ENCODE measurements around the gene SLC26A1. TPM values are rescaled to one million over a fixed set of nuclear protein-coding genes. Genes with fewer than 3 reads are reported as not detected.

The SLC26A1 gene
- total RNA-seq, 2 experiments from 2014 or later = 0.30 TPM; not detected in 1

GRCh38 chr4:985123-985830 lies 7.9 kb downstream of the SLC26A1 start:
- no peak overlapping the region for H2AFZ ChIP-seq (ENCODE audit: low read length)
- H3K4me3 ChIP-seq (ENCODE audit: low read depth, low read length, poor library complexity, severe bottlenecking) = no peak overlapping the region
- H3K9me3 ChIP-seq (ENCODE audit: low read length) = no peaks in the 10 kb centered on the region
- intact Hi-C loops (cut with micrococcal nuclease; ENCODE audit: unreplicated experiment) = loop anchor here (5.0 kb wide), 1 partner anchor 93 kb away; no protein-coding TSS in a partner anchor
- no peaks in the 10 kb centered on the region for H3K79me2 ChIP-seq (ENCODE audit: insufficient read depth, low read depth, low read length)
- TF ChIP-seq EZH2phosphoT487 (IDR thresholded peaks at IDR 0.05; ENCODE audit: borderline replicate concordance, low read depth, low read length) = no peak
- TF ChIP-seq, protein P1, sequence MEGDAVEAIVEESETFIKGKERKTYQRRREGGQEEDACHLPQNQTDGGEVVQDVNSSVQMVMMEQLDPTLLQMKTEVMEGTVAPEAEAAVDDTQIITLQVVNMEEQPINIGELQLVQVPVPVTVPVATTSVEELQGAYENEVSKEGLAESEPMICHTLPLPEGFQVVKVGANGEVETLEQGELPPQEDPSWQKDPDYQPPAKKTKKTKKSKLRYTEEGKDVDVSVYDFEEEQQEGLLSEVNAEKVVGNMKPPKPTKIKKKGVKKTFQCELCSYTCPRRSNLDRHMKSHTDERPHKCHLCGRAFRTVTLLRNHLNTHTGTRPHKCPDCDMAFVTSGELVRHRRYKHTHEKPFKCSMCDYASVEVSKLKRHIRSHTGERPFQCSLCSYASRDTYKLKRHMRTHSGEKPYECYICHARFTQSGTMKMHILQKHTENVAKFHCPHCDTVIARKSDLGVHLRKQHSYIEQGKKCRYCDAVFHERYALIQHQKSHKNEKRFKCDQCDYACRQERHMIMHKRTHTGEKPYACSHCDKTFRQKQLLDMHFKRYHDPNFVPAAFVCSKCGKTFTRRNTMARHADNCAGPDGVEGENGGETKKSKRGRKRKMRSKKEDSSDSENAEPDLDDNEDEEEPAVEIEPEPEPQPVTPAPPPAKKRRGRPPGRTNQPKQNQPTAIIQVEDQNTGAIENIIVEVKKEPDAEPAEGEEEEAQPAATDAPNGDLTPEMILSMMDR (conservative IDR thresholded peaks at IDR 0.05; ENCODE audit: low read length) = no peak
- DNase-seq (ENCODE audit: low spot score) = no peak
- H3K4me1 ChIP-seq (ENCODE audit: insufficient read depth, low read length, poor library complexity, severe bottlenecking) = no peaks in the 10 kb centered on the region
- H3K4me2 ChIP-seq (ENCODE audit: low read length) = peak overlapping the region; percentile 66; the same call in 1 of the 2 replicates
- no TSS peak for BruUV-seq (replicated peaks)
- H3K36me3 ChIP-seq (ENCODE audit: insufficient read depth, low read length) = no peaks in the 10 kb centered on the region
- no peaks in the 10 kb centered on the region for H4K20me1 ChIP-seq (ENCODE audit: insufficient read depth, low read length)
- H3K9me2 ChIP-seq (ENCODE audit: insufficient read depth, low read length) = no peaks in the 10 kb centered on the region
- H3K27ac ChIP-seq (ENCODE audit: low read depth, low read length, poor library complexity, severe bottlenecking) = no peak overlapping the region
- POLR2A ChIA-PET = no interaction called here
- CTCF ChIA-PET (ENCODE audit: unreplicated experiment) = no interaction called here

GRCh38 chr4:984336-985054 lies 8.7 kb downstream of the SLC26A1 start:
- Histone ChIP-seq H3K4me2 (ENCODE audit: low read length) (no peak overlapping the region), H3K9me2 (ENCODE audit: insufficient read depth, low read length) (no peaks in the 10 kb centered on the region), H2AFZ (ENCODE audit: low read length) (no peak overlapping the region), H3K9me3 (ENCODE audit: low read length) (no peaks in the 10 kb centered on the region), H4K20me1 (ENCODE audit: insufficient read depth, low read length) (no peaks in the 10 kb centered on the region), H3K36me3 (ENCODE audit: insufficient read depth, low read length) (no peaks in the 10 kb centered on the region), H3K4me3 (ENCODE audit: low read depth, low read length, poor library complexity, severe bottlenecking) (no peak overlapping the region), H3K27ac (ENCODE audit: low read depth, low read length, poor library complexity, severe bottlenecking) (no peak overlapping the region), H3K79me2 (ENCODE audit: insufficient read depth, low read depth, low read length) (no peaks in the 10 kb centered on the region), H3K4me1 (ENCODE audit: insufficient read depth, low read length, poor library complexity, severe bottlenecking) (no peaks in the 10 kb centered on the region)
- intact Hi-C loops (cut with micrococcal nuclease; ENCODE audit: unreplicated experiment) = loop anchor here (5.0 kb wide), 1 partner anchor 92 kb away; no protein-coding TSS in a partner anchor
- TF ChIP-seq, protein P1 (conservative IDR thresholded peaks at IDR 0.05; ENCODE audit: low read length) = no peak
- no peak for TF ChIP-seq EZH2phosphoT487 (IDR thresholded peaks at IDR 0.05; ENCODE audit: borderline replicate concordance, low read depth, low read length)
- no TSS peak for BruUV-seq (replicated peaks)
- no peak for DNase-seq (ENCODE audit: low spot score)
- CTCF ChIA-PET (ENCODE audit: unreplicated experiment) = no interaction called here
- POLR2A ChIA-PET = interaction anchor here (0.7 kb wide), 1 partner anchor 1302 kb away, joined by 3 read pairs; no protein-coding TSS in a partner anchor

DNA sequence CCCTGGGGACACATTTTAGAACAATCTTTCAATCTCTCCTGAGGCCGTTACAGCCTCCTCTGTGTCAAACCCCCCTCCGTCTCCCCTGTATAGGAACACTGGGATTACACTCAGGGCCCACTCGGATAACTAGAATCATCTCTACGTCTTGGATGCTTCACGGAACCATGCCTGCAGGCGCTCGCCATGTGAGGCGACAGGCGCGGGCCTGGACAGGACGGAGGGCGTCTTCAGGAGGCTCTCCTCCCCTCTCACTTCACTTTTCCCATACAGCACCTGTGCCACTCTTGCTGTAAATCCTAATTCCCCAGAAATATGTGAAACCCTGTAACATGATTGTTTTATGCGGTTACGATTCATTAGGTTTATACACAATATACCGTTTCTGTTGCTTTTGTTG lies 10.4 kb downstream of the SLC26A1 start:
- no peaks in the 10 kb centered on the region for H3K9me2 ChIP-seq (ENCODE audit: insufficient read depth, low read length)
- no peak overlapping the region for H2AFZ ChIP-seq (ENCODE audit: low read length)
- no peak overlapping the region for H3K4me3 ChIP-seq (ENCODE audit: low read depth, low read length, poor library complexity, severe bottlenecking)
- no peaks in the 10 kb centered on the region for H3K79me2 ChIP-seq (ENCODE audit: insufficient read depth, low read depth, low read length)
- H3K27ac ChIP-seq (ENCODE audit: low read depth, low read length, poor library complexity, severe bottlenecking) = no peak overlapping the region
- intact Hi-C loops (cut with micrococcal nuclease; ENCODE audit: unreplicated experiment) = no loop called here
- no peaks in the 10 kb centered on the region for H3K9me3 ChIP-seq (ENCODE audit: low read length)
- no TSS peak for BruUV-seq (replicated peaks)
- no peaks in the 10 kb centered on the region for H4K20me1 ChIP-seq (ENCODE audit: insufficient read depth, low read length)
- no peak overlapping the region for H3K4me2 ChIP-seq (ENCODE audit: low read length)
- H3K36me3 ChIP-seq (ENCODE audit: insufficient read depth, low read length) = no peaks in the 10 kb centered on the region
- no peak for TF ChIP-seq EZH2phosphoT487 (IDR thresholded peaks at IDR 0.05; ENCODE audit: borderline replicate concordance, low read depth, low read length)
- TF ChIP-seq, protein P1 (conservative IDR thresholded peaks at IDR 0.05; ENCODE audit: low read length) = no peak
- no peaks in the 10 kb centered on the region for H3K4me1 ChIP-seq (ENCODE audit: insufficient read depth, low read length, poor library complexity, severe bottlenecking)
- CTCF ChIA-PET (ENCODE audit: unreplicated experiment) = no interaction called here
- POLR2A ChIA-PET = no interaction called here
- no peak for DNase-seq (ENCODE audit: low spot score)

Measured in OCI-LY7 (cell line).